ENCODE measurements around the gene SHB.

DNA sequence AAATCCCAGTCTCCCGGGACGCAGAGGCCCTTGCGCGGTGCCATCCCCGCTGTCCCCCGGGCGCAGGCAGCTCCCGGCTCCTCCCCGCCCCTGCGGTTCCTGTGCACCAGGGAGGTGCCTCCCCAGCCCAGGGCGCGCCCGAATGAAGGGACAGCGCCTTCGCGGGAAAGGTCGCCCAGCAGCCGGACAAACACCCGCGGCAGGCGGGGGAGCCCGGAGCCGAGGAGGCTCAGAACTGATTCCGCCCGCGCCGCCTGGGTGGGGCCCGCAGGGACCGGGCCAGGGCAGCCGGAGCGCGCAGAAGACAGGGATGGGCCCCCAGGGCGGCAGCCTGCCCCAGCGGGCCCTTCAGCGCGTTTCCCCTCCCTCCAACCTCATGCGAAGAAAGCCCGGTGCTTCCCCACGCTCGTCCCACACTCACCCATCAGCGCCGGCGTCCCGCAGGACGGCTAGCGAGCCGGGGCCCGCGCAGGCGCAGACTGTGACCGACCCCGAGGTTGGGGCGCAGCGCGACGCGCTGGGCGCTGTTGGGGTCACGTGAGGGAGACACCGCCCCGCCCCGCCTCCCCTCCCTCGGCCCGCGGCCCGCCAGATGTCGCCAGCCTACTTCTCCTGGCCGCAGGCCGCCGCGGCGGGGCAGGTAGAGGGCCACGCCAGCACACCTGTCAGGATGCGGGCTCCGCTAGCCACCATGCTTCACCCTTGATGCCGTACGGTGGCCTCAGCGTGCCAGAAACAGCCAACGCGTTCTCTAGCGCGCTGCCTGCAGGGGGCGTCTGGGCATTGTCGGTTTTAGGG is 165.2 kb downstream of the SHB start, which contains the start of gene SLC25A51:
- peak; percentile 63 for TF ChIP-seq POLR2A (IDR thresholded peaks at IDR 0.05)
- TF ChIP-seq, protein P1, sequence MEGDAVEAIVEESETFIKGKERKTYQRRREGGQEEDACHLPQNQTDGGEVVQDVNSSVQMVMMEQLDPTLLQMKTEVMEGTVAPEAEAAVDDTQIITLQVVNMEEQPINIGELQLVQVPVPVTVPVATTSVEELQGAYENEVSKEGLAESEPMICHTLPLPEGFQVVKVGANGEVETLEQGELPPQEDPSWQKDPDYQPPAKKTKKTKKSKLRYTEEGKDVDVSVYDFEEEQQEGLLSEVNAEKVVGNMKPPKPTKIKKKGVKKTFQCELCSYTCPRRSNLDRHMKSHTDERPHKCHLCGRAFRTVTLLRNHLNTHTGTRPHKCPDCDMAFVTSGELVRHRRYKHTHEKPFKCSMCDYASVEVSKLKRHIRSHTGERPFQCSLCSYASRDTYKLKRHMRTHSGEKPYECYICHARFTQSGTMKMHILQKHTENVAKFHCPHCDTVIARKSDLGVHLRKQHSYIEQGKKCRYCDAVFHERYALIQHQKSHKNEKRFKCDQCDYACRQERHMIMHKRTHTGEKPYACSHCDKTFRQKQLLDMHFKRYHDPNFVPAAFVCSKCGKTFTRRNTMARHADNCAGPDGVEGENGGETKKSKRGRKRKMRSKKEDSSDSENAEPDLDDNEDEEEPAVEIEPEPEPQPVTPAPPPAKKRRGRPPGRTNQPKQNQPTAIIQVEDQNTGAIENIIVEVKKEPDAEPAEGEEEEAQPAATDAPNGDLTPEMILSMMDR (IDR thresholded peaks at IDR 0.05) = peak; percentile 89 to 98 (median 96)
